Stimulated activated CD8-positive, alpha-beta memory T cell treated with anti-CD3 and anti-CD28 coated beads, Interleukin-4, amount 100 ng/mL, for 4 hours (primary cell): Measurements from ENCODE around the gene PPP1R36.
"Not testable (repeated sequence)": the region's sequence is repeated elsewhere in the genome, so short reads cannot be mapped to it uniquely, and the experiment has no call there.

ENCODE experiments used
- DNase-seq, 2 donors: peaks; one replicate each; pipeline ENCODE4 v3.0.0-alpha.2; 2020; ENCODE audit warnings: low read depth in 2 of 2, low spot score in 1 of 2

The PPP1R36 gene

GRCh38 chr14:64517667-64518066 lies 32.1 kb upstream of the PPP1R36 start:
- not testable (repeated sequence) for DNase-seq

GRCh38 chr14:64518229-64518628 lies 31.5 kb upstream of the PPP1R36 start:
- no peak for DNase-seq

- DNase-seq = no peak
Observed at GRCh38 chr14:64520699-64521098, 29.1 kb upstream of the PPP1R36 start.

GRCh38 chr14:64522591-64523355 lies 27.0 kb upstream of the PPP1R36 start:
- no peak for DNase-seq

GRCh38 chr14:64525354-64525753 lies 24.4 kb upstream of the PPP1R36 start:
- no peak for DNase-seq

- DNase-seq = no peak
Observed at GRCh38 chr14:64531567-64531966, 18.2 kb upstream of the PPP1R36 start.

- no peak for DNase-seq
Observed at GRCh38 chr14:64536488-64537245, 13.1 kb upstream of the PPP1R36 start.

- DNase-seq = peak; percentile 79 to 85
Observed at GRCh38 chr14:64540208-64541202, 9.3 kb upstream of the PPP1R36 start, which contains the start of gene HSPA2. Gene HSPA2 (plus strand): TSS chr14:64540741. CDS start chr14:64540850, 109 bp downstream.

- DNase-seq = no peak
Observed at GRCh38 chr14:64541261-64541971, 8.3 kb upstream of the PPP1R36 start.

GRCh38 chr14:64541972-64542835 lies 7.6 kb upstream of the PPP1R36 start:
- DNase-seq = no peak

GRCh38 chr14:64542836-64543201 lies 6.9 kb upstream of the PPP1R36 start:
- DNase-seq = no peak

- no peak for DNase-seq
Observed at GRCh38 chr14:64544607-64545312, 5.0 kb upstream of the PPP1R36 start.

GRCh38 chr14:64549016-64549415 lies 745 bp upstream of the PPP1R36 start:
- no peak for DNase-seq

- no peak for DNase-seq
Observed at GRCh38 chr14:64550621-64551333, 1.0 kb downstream of the PPP1R36 start.

GRCh38 chr14:64554556-64554955 lies 4.8 kb downstream of the PPP1R36 start:
- DNase-seq = no peak

- DNase-seq = no peak
Observed at GRCh38 chr14:64556526-64556925, 6.8 kb downstream of the PPP1R36 start.

GRCh38 chr14:64558216-64558615 lies 8.5 kb downstream of the PPP1R36 start:
- DNase-seq = not testable (repeated sequence)

- no peak for DNase-seq
Observed at GRCh38 chr14:64561631-64562030, 11.9 kb downstream of the PPP1R36 start.
